ENCODE results near the gene RUVBL2.

Gene RUVBL2

GRCh38 chr19:48993175-48994034 lies at the start of gene RUVBL2, which contains the start of gene GYS1:
Gene RUVBL2 (plus strand): TSS chr19:48993887. CDS start chr19:48993912, 25 bp downstream.
Gene GYS1 (minus strand): TSS chr19:48993309. CDS start chr19:48993112, 197 bp downstream.
- peak; percentile 99 for DNase-seq

- no peak for DNase-seq
Observed at GRCh38 chr19:48945415-48945814, 48.3 kb upstream of the RUVBL2 start.

GRCh38 chr19:48945817-48946216 lies 47.9 kb upstream of the RUVBL2 start:
- DNase-seq = no peak

GRCh38 chr19:48946463-48947257 lies 47.0 kb upstream of the RUVBL2 start:
- no peak for DNase-seq

DNA sequence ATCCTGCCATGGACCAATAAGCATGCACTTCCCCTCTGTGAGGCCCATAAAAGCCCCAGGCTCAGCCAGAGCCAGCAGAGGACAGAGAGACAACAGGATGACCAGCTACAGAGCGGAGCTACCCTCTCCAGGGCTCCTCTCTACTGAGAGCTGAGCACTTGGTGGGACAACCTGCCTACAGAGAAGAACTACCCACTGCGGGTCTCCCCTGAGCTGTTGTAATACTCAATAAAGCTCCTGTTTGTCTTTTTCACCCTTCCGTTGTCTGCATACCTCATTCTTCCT lies 46.5 kb upstream of the RUVBL2 start:
- no peak for DNase-seq

- no peak for DNase-seq
Observed at GRCh38 chr19:48950159-48950558, 43.5 kb upstream of the RUVBL2 start.

GRCh38 chr19:48950830-48951519 lies 42.7 kb upstream of the RUVBL2 start:
- DNase-seq = no peak

- no peak for DNase-seq
Observed at GRCh38 chr19:48953141-48953540, 40.5 kb upstream of the RUVBL2 start.

GRCh38 chr19:48953990-48954594 lies 39.6 kb upstream of the RUVBL2 start:
- no peak for DNase-seq

DNA sequence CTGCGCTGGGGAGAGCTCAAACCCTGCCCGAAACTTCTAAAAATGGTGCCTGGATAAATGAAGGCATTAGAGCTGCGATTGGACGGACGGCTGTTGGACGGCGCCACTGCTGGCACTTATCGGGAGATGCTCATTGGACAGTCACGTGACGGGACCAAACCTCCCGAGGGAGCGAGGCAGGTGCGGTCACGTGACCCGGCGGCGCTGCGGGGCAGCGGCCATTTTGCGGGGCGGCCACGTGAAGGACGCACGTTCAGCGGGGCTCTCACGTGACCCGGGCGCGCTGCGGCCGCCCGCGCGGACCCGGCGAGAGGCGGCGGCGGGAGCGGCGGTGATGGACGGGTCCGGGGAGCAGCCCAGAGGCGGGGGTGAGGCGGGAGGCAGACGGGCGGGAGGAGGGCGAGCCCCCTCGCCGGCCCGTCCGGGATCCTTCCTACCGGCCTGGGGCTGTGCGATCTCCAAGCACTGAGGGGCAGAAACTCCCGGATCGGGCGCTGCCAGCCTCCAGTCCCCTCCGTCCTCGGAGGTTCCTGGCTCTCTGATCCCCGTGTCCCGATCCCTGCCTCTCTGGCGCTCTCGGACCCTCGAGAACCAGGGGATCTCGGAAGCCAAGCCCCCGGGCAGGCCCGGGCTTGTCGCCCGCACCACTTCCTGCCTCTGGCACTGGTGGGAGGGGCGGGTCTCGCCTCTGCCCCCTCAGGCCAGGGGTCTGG lies 38.9 kb upstream of the RUVBL2 start, which contains the start of gene BAX:
BAX (plus strand) TSS at position 281 of the 713 bp plus-strand sequence; CDS start at position 335, 54 bp downstream.
- DNase-seq = peak; percentile 75

- no peak for DNase-seq
Observed at GRCh38 chr19:48955308-48955958, 38.3 kb upstream of the RUVBL2 start.

DNA sequence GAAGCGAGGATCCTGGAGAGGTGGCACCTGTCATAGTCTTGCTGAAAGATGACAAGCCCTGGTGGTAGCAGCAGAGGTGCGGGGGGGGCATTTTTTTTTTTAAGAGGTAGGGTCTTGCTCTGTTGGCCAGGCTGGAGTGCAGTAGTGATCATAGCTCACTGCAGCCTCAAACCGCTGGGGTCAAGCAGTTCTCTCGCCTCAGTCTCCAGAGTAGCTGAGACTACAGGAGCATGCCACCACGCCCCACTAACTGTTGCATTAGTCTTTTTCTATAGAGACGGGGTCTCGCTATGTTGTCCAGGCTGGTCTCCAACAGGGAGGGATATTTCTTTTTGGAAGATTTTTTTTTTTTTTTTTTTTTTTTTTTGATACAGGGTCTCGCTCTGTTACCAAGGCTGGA lies 35.7 kb upstream of the RUVBL2 start:
- DNase-seq = no peak

DNA sequence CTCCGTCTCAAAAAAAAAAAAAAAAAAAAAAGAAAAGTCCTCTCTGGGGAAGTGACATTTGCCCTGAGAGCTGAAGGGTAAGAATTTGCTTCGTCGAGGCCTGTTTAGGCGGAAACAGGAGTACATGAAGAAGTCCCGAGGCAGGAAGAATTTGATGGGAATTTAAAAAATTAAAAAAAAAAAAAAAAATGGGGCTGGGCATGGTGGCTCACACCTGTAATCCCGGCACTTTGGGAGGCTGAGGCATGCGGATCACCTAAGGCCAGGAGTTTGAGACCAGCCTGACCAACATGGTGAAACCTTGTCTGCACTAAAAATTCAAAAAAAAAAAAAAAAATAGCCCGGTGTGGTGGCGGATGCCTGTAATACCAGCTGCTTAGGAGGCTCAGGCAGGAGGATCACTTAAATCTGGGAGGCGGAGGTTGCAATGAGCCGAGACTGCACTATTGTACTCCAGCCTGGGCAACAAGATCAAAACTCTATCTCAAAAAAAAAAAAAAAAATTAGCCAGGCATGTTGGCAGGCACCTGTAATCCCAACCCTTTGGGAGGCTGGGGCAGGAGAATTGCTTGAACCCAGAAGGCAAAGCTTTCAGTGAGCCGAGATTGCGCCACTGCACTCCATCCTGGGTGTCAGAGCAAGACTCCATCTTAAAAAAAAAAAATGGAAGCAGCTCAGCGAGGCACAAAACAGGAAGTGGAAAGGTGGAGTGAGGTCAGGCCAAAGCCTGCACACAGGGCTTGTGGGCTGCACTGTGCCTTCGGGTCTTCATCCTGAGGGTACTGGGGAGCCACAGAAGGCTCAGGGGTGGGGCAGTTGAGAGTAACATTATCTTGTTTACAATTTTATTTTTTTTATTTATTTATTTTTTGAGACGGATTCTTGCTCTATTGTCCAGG lies 34.1 kb upstream of the RUVBL2 start:
- no peak for DNase-seq

DNA sequence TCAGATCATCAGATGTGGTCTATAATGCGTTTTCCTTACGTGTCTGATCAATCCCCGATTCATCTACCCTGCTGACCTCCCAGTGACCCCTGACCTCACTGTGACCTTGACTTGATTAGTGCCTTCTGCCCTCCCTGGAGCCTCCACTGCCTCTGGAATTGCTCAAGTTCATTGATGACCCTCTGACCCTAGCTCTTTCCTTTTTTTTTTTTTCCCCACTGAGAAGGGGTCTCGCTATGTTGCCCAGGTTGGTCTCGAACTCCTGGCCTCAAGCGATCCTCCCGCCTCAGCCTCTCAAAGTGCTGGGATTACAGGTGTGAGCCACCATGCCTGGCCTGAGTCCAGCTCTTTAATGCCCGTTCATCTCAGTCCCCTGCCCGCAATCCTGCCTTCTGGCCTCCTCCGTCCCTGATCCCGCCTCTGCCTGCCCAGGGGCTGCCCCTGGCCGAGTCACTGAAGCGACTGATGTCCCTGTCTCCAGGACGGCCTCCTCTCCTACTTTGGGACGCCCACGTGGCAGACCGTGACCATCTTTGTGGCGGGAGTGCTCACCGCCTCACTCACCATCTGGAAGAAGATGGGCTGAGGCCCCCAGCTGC lies 32.5 kb upstream of the RUVBL2 start:
- no peak for DNase-seq

DNA sequence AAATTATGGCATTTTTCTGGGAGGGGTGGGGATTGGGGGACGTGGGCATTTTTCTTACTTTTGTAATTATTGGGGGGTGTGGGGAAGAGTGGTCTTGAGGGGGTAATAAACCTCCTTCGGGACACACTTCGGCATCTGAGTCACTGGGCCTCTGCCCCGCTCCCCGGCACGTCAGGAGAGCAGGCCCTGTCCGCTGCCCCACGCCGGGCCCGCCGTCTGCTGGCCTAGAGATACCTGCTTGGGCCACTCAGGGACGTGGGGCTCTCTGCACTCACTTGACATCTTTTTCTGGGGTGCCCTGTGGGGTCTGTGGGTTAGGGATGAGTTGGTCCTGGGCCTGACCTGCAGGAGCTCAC lies 32.0 kb upstream of the RUVBL2 start:
- DNase-seq = no peak

DNA sequence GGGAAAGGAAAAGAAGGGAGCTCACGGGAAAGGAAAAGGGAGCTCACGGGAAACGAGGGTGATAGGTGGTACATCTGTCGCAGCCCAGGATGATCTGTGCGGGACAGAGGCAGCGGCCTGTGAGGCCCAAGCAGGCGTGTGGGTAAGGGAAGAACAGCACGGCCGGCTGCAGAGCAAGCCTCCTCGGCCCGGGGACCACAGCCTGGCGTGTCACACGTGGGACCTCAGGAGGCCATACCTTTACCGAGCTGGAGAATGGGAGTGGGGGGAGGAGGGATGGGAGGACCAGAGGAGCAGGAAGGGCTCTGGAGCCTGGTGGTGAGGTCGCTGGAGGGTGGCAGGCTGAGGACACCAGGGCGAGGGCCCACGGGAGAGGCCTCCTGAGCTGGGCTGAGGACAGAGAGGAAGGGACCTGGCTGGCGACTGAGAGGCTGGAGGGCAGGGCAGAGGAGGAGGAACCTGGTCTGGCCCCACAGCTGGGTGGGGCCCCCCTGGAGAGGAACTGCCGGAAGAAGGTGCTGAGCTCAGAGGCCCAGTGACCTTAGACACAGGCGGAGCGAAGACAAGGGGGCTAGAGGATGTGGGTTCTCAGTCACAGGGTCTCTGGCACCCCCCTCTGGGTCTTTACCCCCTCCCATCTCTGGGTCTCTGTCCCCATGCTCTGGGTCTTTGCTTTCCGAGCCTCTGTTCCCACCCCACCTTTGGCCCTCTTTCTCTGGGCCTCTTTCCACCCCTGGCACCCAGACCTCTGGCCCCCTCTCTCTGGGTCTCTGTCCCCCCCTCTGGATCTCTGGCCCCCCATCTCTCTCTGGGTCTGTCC lies 31.4 kb upstream of the RUVBL2 start:
- DNase-seq = peak; percentile 66

GRCh38 chr19:48962849-48963165 lies 30.9 kb upstream of the RUVBL2 start:
- DNase-seq = no peak

DNA sequence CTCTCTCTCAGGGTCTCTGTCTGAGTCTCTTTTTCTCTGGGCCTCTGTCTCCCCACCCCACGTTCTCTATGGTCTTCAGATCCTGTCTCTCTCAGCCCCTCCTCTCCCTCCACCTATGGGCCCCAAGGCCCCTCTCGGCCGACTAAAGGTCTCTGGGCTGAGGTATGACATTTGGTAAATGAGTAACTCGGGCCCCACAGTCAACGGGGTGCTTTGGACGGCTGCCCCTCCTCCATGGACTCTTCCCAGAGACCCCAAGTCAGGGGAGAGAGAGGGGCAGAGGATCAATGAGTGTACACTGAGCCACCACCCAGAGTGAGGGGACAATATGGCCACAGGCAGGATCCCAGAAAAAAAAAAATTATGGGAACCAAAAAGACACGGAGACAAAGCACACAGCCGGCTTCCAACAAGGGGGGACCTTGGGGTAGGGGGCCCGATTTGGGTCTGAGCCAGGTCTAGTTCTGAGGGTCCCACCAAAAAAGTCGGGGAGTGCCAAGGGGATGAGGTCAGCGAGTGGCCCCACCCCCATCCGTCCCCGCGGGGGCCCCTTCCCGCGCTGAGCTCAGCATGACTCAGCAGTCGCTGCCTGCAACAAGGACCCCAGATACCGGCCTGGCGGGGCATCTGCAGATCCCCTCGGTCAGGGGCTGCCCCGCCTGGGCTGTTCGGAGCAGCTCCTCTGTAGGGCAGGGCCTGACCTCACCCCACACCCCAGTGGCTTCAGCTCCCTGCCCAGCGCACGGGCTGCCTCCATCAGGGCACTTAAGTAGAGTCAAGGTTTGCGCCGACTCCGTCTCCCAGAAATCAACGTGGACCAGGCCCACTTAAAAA lies 30.1 kb upstream of the RUVBL2 start:
- DNase-seq = peak; percentile 29

All from GF-D8 (cell line).